T1000 (cell line): ENCODE measurements around the gene SS18.

Experiments used
- DNase-seq: peaks from one replicate; lab custom pipeline; 2025; ENCODE audit warnings: mixed read lengths; lab: John Stamatoyannopoulos, UW

The SS18 gene

GRCh38 chr18:26071725-26072124 is 18.7 kb downstream of the SS18 start:
- no peak for DNase-seq

GRCh38 chr18:26071020-26071419 is 19.4 kb downstream of the SS18 start:
- DNase-seq, result no peak

GRCh38 chr18:26059357-26059756 is 31.1 kb downstream of the SS18 start:
- no peak for DNase-seq

- no peak for DNase-seq
These were observed 33.1 kb downstream of the SS18 start for GRCh38 chr18:26057344-26057773.

- no peak for DNase-seq
These were observed 34.1 kb downstream of the SS18 start for GRCh38 chr18:26056291-26056690.

- DNase-seq, result no peak
These were observed 37.9 kb downstream of the SS18 start for GRCh38 chr18:26052505-26052904.

- DNase-seq, result no peak
These were observed 38.6 kb downstream of the SS18 start for GRCh38 chr18:26051843-26052242.

- no peak for DNase-seq
These were observed 43.9 kb downstream of the SS18 start for GRCh38 chr18:26046419-26047077.

- no peak for DNase-seq
These were observed 45.6 kb downstream of the SS18 start for GRCh38 chr18:26044807-26045206.

GRCh38 chr18:26040051-26040656 is 50.3 kb downstream of the SS18 start:
- no peak for DNase-seq

- DNase-seq, result no peak
These were observed 51.2 kb downstream of the SS18 start for GRCh38 chr18:26039203-26039602.

GRCh38 chr18:26036635-26037034 is 53.8 kb downstream of the SS18 start:
- no peak for DNase-seq

- DNase-seq, result no peak
These were observed 55.4 kb downstream of the SS18 start for GRCh38 chr18:26034850-26035497.

- no peak for DNase-seq
These were observed 67.8 kb downstream of the SS18 start for GRCh38 chr18:26022585-26022984.

GRCh38 chr18:26021061-26021754 is 69.2 kb downstream of the SS18 start:
- no peak for DNase-seq

- DNase-seq, result no peak
These were observed 72.5 kb downstream of the SS18 start for GRCh38 chr18:26017929-26018328.

- no peak for DNase-seq
These were observed 76.0 kb downstream of the SS18 start for GRCh38 chr18:26014462-26014861.

GRCh38 chr18:26008619-26009018 is 81.8 kb downstream of the SS18 start:
- no peak for DNase-seq

- no peak for DNase-seq
These were observed 82.3 kb downstream of the SS18 start for GRCh38 chr18:26008096-26008495.

GRCh38 chr18:26005950-26006349 is 84.5 kb downstream of the SS18 start:
- no peak for DNase-seq

- no peak for DNase-seq
These were observed 85.6 kb downstream of the SS18 start for GRCh38 chr18:26004832-26005231.

GRCh38 chr18:26003817-26004216 is 86.6 kb downstream of the SS18 start:
- DNase-seq, result no peak

GRCh38 chr18:26003356-26003755 is 87.1 kb downstream of the SS18 start:
- DNase-seq, result no peak
